GM21825 (cell line): ENCODE measurements around the gene STK11.
"Not testable (repeated sequence)": the region's sequence is repeated elsewhere in the genome, so short reads cannot be mapped to it uniquely, and the experiment has no call there.

Experiments used
- ATAC-seq: cut with Tn5 transposase; IDR thresholded peaks from one replicate; pipeline ENCODE4 v1.9.1; 2021; ENCODE audit warnings: mild to moderate bottlenecking, moderate library complexity; ENCODE audit not compliant: unreplicated experiment

The STK11 gene

GRCh38 chr19:1206864-1207450 lies 1.4 kb downstream of the STK11 start:
- ATAC-seq = no peak

- not testable (repeated sequence) for ATAC-seq
Observed at GRCh38 chr19:1208830-1209229, 3.3 kb downstream of the STK11 start.

- ATAC-seq = no peak
Observed at GRCh38 chr19:1210227-1210538, 4.6 kb downstream of the STK11 start.

- ATAC-seq = no peak
Observed at GRCh38 chr19:1211494-1212234, 6.1 kb downstream of the STK11 start.

GRCh38 chr19:1213391-1214286 lies 8.1 kb downstream of the STK11 start:
- no peak for ATAC-seq

- ATAC-seq = no peak
Observed at GRCh38 chr19:1214299-1214861, 8.8 kb downstream of the STK11 start.

- ATAC-seq = no peak
Observed at GRCh38 chr19:1214862-1215731, 9.5 kb downstream of the STK11 start.

GRCh38 chr19:1216756-1217155 lies 11.2 kb downstream of the STK11 start:
- ATAC-seq = no peak

GRCh38 chr19:1217366-1217765 lies 11.8 kb downstream of the STK11 start:
- ATAC-seq = no peak

GRCh38 chr19:1218751-1219567 lies 13.4 kb downstream of the STK11 start:
- ATAC-seq = no peak

- ATAC-seq = no peak
Observed at GRCh38 chr19:1219786-1220476, 14.4 kb downstream of the STK11 start.

GRCh38 chr19:1220477-1220930 lies 14.9 kb downstream of the STK11 start:
- ATAC-seq = no peak

GRCh38 chr19:1220976-1221903 lies 15.7 kb downstream of the STK11 start:
- no peak for ATAC-seq

- no peak for ATAC-seq
Observed at GRCh38 chr19:1221904-1222255, 16.3 kb downstream of the STK11 start.

GRCh38 chr19:1222394-1222793 lies 16.8 kb downstream of the STK11 start:
- ATAC-seq = no peak

GRCh38 chr19:1223018-1223855 lies 17.7 kb downstream of the STK11 start:
- ATAC-seq = no peak
